ENCODE measurements around the gene ZNF658.
"Not testable (repeated sequence)": the region's sequence is repeated elsewhere in the genome, so short reads cannot be mapped to it uniquely, and the experiment has no call there.

The ZNF658 gene

DNA sequence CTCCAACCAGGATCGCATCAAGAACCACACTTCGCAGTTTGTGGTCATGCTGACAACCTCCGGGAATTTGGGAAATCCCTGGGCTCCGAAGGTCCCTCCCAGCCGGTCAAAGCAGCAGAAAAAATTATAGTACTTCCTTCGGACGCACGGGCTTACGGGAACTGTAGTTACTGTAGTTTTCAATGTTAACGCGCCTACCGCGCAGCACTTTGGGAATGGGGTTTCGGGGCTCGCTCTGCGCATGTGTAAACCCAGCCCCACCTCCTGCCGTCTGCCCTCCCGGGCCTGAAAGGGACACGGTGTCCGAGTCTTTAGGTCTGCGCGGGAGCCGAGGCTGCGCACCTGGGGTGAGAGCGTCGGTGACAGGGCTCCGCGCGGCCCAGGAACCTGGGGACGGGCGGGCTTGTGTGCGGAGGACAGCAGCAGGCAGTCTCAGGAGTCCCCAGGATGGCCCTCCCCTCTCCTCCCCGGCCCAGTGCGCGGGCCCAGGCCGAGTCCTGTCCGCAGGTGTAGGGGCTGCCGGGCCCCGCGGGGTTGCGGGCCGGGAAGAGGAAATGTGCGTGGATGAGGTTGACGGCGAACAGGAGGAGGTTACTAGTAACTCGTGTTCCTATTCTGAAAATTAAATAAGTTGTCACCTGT is at the start of gene ZNF658:
Gene ZNF658 (plus strand): TSS at position 236 of the 642 bp plus-strand sequence. CDS start 2,837 bp downstream, outside the sequence.
- DNase-seq: not testable (repeated sequence)

DNA sequence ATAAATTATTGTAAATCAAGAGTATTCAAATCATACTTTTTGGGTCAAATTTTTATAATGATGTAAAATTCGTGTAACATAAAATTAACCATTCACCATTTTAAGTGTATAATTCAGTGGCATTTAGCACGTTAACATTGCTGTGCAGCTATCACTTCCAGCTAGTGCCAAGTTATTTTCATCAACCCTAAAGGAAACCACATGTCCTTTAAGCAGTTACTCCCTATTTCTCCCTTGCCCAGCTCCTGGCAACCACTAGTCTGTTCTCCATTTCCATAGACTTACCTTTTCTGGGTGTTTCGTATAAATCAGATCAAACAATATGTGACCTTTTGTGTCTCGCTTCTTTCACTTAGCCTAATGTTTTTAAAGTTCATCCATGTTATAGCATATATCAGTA is 38.8 kb upstream of the ZNF658 start:
- not testable (repeated sequence) for DNase-seq

DNA sequence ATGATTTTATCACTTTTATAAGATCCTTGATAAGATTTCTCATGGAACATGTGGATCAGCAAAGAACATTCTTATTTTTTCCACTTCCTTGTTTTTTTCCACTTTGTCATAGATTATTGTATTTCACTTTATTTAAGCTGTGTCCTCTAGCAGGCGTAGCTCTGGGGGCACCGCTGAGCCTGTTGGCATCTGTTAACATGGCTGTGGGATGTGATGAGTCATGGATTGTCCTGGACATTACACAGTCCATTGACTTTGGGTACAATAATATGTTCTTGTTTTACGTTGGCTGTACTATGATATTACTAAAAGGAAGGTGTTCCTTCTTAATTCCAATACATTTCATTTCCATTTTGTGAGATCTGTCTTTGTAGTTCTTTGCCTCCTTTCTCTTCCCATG is 31.9 kb upstream of the ZNF658 start:
- not testable (repeated sequence) for DNase-seq

DNA sequence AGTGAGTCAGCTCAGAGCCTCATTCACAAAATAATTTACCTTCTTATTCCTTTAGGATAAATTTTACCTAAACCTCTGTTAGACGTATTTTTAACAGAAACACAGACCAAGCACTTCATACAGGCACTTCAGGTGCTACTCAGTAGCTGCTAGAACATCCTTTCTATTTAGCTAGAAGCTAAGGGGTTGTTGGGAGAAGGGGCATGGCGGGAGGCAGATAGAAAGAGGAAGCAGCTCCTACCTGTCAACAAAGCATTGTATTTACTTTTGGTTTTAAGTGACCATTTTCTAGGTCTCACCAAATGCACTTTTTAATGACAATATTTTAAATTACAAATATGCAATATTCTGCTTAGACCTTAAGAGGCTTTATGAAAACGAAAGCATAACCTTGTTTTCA is 19.9 kb upstream of the ZNF658 start:
- DNase-seq: not testable (repeated sequence)

DNA sequence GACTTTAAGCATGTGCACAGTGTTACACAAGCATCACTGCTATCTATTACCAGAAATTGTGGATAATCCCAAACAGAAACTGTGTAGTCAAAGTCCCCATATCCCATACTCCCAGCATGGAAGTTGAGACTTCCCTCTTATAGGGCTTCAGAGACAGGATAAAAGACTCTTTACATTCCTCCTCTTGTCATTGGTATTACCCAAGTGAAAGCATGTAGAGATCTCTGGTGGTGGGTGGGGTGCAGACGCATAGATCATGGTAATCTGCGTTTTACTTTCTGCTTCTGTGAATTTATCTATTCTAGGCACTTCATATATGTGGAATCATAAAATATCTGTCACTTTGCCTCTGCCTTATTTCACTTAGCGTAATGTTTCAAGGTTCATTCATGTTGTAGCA is 18.7 kb upstream of the ZNF658 start:
- DNase-seq: not testable (repeated sequence)

DNA sequence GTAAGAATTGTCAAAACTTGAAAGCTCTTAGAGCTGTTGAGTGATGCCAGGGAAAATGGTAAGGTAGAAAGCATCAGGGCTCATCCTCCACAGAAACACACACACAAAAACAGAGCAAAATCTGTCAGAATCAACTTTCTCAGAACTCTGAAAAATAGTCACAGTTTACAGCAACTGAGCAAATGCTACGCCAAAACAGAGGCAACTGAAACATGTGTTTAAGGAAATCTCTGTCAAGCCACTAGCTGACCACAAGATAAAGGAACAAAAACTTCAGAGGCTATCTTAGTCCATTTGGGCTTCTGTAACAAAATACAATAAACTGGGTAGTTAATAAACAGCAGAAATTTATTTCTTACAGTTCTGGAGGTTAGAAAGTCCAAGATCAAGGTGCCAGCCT is 10.2 kb upstream of the ZNF658 start:
- not testable (repeated sequence) for DNase-seq

DNA sequence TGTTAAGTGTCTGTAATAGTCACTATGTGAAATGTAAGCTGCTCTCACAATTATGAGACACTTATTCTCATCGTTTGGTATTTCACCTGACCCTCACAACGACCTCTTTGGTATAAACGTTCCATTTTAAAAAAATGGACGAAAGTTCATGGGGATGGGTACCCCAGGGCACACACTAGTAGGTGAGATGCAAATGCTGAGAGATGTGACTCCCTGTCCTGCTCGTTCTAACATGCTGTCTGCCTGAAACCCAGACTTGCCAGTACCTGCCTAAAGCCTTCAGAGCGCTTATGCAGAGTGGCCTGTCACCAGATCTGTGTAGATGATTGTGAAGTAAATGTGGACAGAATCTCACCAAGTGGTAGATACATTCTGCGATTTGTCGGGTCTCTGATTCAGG is 616 bp downstream of the ZNF658 start:
- DNase-seq: not testable (repeated sequence)

DNA sequence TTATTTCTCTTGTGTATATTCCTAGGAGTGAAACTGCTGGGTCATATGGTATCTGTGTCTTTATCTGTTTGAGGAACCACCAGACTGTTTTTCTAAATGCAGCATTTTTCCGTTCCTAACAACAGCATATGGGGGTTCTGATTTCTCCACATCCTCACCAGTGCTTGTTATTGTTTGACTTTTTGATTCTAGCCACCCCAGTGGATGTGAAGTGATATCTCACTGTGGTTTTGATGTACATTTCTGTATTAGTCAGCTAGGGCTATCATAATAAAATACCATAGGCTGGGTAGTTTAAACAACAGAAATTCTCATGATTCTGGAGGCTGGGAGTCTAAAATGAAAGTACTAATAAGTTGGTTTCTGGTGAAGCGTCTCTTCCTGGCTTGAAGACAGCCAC is 9.0 kb downstream of the ZNF658 start:
- DNase-seq: not testable (repeated sequence)

DNA sequence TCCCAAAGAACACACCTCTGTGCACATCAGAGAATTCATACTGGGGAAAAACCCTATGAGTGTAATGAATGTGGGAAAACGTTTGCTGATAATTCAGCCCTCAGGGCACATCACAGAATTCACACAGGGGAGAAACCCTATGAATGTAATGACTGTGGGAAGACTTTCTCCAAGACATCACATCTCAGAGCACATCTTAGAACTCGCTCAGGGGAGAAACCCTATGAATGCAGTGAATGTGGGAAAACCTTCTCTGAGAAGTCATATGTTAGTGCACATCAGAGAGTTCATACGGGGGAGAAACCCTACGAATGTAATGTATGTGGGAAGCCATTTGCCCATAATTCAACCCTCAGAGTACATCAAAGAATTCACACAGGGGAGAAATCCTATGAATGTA is 19.5 kb downstream of the ZNF658 start:
- DNase-seq: not testable (repeated sequence)

DNA sequence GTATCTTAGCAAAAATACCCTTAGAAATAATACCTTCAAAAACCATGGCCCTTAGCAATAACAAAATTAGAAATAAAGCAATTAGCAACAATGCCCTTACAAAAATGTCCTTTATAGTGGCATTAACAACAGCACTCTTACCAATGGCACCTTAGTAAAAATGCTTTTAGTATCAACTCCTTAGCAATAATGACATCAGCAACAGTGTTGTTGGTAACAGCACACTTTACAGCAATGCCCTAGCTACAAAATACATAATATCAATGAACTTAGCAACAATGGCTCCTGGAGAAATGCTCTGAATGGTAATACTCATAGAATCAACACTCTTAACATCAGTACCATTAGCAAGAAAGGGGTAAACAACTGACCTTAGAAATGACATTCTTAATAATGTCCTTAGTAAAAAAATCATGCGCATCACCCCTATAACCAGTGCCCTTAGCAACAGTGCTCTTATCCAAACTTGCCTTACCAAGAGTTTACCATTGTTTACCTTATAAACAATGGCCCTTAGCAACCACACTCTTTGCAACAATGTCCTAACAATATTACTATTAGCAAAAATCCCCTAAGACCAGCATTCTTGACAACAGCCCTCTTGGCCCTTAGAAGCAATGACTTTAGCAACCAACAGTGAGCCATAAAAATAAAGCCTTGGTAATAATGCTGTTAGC is 35.8 kb downstream of the ZNF658 start:
- not testable (repeated sequence) for DNase-seq

DNA sequence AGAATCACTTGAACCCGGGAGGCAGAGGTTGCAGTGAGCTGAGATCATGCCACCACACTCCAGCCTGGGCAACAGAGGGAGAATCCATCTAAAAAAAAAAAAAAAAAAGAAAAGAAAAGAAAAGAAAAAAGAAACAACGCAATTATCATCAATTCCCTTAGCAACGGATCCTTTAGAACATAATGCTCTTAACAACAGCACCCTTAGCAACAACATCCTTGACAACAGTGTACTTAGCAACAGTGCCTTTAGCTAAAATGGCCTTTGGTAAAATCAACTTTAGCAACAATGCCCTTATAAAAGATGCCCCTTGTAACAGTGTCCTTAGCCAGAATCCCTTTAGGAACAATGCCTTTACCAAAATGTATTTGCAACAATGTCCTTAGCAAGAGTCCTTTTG is 37.1 kb downstream of the ZNF658 start:
- not testable (repeated sequence) for DNase-seq

DNA sequence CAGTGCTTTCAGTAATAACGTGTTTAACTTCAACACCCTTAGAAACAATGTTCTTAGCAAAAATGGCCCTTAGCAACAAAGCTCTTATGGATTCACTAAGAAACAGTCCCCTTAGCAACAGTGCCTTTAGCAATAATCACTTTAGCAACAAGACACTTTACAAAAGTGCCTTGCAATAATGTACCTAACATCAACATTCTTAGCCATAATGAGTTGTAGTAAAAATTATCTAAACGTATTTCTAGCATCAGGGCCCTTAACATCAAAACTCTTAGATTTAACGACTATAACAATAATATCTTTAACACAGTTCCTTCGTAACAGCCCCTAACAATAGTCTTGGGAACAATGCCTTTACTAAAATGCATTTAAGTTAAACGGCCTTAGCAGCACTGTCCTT is 37.8 kb downstream of the ZNF658 start:
- not testable (repeated sequence) for DNase-seq

DNA sequence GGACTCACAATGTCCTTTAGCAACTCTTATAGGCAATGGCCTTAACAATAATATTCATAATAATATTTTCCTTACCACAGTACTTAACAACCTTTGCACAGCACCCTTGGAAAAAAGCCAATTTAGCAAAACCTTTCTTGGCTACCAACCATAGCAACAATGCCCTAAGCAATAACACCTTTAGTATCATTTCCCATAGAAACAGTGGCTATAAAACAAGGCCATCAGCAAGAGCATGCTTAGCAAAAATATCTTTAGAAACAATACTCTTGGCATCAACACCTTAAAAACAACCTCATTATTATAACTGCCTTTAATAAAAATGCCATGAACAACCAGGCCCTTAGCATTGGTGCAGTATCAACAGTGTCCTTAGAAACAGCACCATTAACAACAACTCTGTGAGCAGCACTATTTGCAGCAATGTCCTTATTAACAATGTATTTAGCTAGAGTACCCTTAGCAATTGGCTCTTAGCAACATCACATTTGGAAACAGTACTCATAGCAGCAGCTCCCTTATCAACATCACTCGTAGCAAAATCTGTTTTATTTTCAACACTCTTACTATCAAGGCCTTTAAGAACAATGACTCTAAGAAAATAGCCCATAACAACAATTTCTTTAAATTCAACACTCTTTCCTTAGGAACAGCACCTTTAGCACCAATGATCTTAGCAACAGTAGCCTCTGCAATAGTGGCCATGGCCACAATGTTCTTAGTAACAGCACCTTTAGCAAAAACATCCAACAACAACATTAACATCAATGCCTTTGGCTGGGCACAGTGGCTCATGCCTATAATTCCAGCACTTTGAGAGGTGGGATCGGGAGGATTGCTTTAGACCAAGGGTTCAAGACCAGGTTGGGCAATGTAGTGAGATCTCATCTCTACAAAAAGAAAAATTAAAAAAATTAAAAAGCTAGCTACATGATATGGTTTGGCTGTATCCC is 39.6 kb downstream of the ZNF658 start:
- DNase-seq: not testable (repeated sequence)

DNA sequence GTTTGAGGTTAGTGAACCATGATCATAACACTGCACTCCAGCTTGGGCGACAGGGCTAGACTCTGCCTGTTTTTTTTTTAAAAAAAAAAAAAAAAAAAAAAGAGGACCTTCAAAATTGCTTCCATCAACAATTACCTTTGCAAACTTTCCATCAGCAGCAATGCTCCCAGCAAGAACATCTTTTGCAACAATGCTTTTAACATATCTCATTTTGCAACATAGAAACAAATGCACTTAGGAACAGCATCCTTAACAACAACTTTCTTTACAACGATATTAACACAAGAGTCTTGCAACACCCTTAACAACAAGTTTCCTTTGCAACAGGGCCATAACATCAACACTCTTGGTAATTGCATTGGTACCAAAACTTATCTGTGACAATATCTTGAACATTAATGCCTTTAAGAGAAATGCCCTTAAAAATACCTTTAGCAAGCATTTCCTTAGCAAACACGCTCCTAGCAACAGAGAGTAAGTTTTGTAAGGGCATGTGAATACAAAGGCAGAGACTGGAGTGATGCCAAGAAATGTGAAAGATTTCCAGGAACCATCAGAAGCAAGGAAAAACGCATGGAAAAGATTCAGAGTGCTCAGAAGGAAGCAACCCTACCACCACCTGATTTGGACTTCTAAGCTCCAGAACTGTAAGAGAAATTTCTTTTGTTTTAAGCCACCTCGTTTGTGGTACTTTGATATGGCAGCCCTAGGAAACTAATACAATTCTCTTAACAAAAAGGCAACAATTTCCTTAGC is 42.1 kb downstream of the ZNF658 start:
- DNase-seq: not testable (repeated sequence)

DNA sequence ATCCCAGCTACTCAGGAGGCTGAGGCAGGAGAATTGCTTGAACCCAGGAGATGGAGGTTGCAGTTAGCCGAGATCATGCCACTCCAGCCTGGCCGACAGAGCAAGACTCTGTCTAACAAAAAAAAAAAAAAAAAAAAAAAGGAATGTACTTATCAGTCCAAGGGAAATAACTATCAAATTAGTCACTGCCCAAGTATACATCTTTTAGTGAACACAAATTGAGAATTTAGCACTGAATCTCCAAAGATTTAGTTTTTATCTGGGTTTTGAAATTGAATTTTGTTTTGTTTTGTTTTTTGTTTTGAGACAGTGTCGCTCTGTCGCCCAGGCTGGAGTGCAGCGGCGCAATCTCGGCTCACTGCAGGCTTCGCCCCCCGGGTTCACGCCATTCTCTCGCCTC is 52.1 kb downstream of the ZNF658 start:
- not testable (repeated sequence) for DNase-seq

All from stimulated activated naive CD4-positive, alpha-beta T cell (primary cell).